ENCODE results near the gene FMO1. TPM values are rescaled to one million over a fixed set of nuclear protein-coding genes. Genes with fewer than 3 reads are reported as not detected.

Gene FMO1
- total RNA-seq, 1 experiment from 2014 or later = not detected

DNA sequence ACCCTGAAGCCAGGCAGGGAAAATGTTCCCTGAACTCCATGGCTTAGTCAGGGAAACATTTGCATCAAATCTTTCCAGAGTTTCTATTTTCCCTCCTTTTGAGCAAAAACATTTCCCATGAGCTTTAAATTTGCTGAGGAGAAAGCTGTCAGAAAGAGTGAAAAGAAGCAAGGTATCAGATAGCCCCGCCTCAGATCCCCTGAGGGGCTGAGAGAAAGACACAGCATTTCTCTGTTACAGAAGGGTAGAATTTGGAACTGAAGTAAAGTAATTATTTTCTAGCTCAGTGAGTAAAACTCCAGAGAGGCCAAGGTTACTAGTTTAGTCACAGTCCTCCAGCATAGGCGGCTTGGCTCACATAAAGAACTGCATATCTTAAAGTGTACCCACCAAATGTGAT, 10.6 kb downstream of the FMO1 start:
- H3K9me3 Mint-ChIP-seq = no peaks in the 10 kb centered on the region
- TF ChIP-seq, protein P1, sequence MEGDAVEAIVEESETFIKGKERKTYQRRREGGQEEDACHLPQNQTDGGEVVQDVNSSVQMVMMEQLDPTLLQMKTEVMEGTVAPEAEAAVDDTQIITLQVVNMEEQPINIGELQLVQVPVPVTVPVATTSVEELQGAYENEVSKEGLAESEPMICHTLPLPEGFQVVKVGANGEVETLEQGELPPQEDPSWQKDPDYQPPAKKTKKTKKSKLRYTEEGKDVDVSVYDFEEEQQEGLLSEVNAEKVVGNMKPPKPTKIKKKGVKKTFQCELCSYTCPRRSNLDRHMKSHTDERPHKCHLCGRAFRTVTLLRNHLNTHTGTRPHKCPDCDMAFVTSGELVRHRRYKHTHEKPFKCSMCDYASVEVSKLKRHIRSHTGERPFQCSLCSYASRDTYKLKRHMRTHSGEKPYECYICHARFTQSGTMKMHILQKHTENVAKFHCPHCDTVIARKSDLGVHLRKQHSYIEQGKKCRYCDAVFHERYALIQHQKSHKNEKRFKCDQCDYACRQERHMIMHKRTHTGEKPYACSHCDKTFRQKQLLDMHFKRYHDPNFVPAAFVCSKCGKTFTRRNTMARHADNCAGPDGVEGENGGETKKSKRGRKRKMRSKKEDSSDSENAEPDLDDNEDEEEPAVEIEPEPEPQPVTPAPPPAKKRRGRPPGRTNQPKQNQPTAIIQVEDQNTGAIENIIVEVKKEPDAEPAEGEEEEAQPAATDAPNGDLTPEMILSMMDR (conservative IDR thresholded peaks at IDR 0.05) = no peak
- no peaks in the 10 kb centered on the region for H3K36me3 Mint-ChIP-seq (ENCODE audit: insufficient read depth in 1 of 3, low read depth in 3 of 3)
- H3K23me2 ChIP-seq (ENCODE audit: insufficient read length, low read depth, low read length, poor library complexity, severe bottlenecking) = no peaks in the 10 kb centered on the region
- no peaks in the 10 kb centered on the region for H3K79me2 ChIP-seq (ENCODE audit: insufficient read depth, low read length)
- WGBS (ENCODE audit: extremely low coverage, insufficient read length, low lambda C conversion rate) = no CpG with 5 or more reads among the region's 2 CpGs
- H3K9me3 ChIP-seq (ENCODE audit: control insufficient read depth, low read depth, low read length) = no peaks in the 10 kb centered on the region
- no peaks in the 10 kb centered on the region for H3K27me3 ChIP-seq (ENCODE audit: insufficient read depth, low read length)
- H4K91ac ChIP-seq (ENCODE audit: insufficient read length, low read depth, low read length) = no peak overlapping the region
- no peak overlapping the region for H2BK120ac ChIP-seq (ENCODE audit: low read depth, low read length, poor library complexity, severe bottlenecking)
- H4K5ac ChIP-seq (ENCODE audit: insufficient read length, low read depth, low read length) = no peak overlapping the region
- H2BK5ac ChIP-seq (ENCODE audit: insufficient read length, low read length) = no peak overlapping the region
- no peak overlapping the region for H2BK15ac ChIP-seq (ENCODE audit: low read depth, low read length)
- H2AK5ac ChIP-seq (ENCODE audit: insufficient read length, low read length) = no peak overlapping the region
- H3K27ac ChIP-seq (ENCODE audit: insufficient read length, low read depth, low read length) = no peak overlapping the region
- no peak overlapping the region for H2BK12ac ChIP-seq (ENCODE audit: insufficient read length, low read depth, low read length)
- no peak overlapping the region for H3K4ac ChIP-seq (ENCODE audit: low read depth, low read length)
- no peaks in the 10 kb centered on the region for H4K20me1 ChIP-seq (ENCODE audit: control insufficient read depth, insufficient read depth, insufficient read length)
- H2AFZ ChIP-seq (ENCODE audit: low read length) = no peak overlapping the region
- H3K27me3 Mint-ChIP-seq (ENCODE audit: low read depth) = no peaks in the 10 kb centered on the region; the same call in 1 of the 2 replicates
- H3K9ac ChIP-seq (ENCODE audit: extremely low read depth, insufficient read length, low read length) = no peak overlapping the region
- H4K8ac ChIP-seq (replicated peaks; ENCODE audit: insufficient read length, low read depth, low read length) = no peak overlapping the region
- H3K4me1 Mint-ChIP-seq = peaks cover 14 to 15% of the 10 kb centered on the region in 2 experiments
- H3K56ac ChIP-seq (ENCODE audit: insufficient read length, low read depth, low read length) = no peak overlapping the region
- H3K14ac ChIP-seq (ENCODE audit: insufficient read depth, low read length) = no peak overlapping the region
- H2BK20ac ChIP-seq (ENCODE audit: low read depth, low read length, poor library complexity, severe bottlenecking) = no peak overlapping the region
- no peak overlapping the region for H3K18ac ChIP-seq (ENCODE audit: insufficient read length, low read depth, low read length)
- no peaks in the 10 kb centered on the region for H3K79me1 ChIP-seq (ENCODE audit: insufficient read depth, low read depth, low read length, poor library complexity, severe bottlenecking)
- H3T11ph ChIP-seq (ENCODE audit: low read length) = no peak overlapping the region
- no peak overlapping the region for H3K23ac ChIP-seq (ENCODE audit: insufficient read length, low read depth, low read length)
- DNase-seq = no peak
- peaks cover 6% of the 10 kb centered on the region; the same call in 1 of the 2 replicates for H3K4me1 ChIP-seq (ENCODE audit: insufficient read depth, low read length)
- H3K27ac Mint-ChIP-seq = no peak overlapping the region
- H3K4me2 ChIP-seq (ENCODE audit: insufficient read depth, insufficient read length, low read length) = no peak overlapping the region
- no peak overlapping the region for H3K4me3 Mint-ChIP-seq

All from H9 (cell line).